SH-SY5Y (cell line): ENCODE results near the gene CCDC102A.

Experiments
- GATA2 ChIP-seq: IDR thresholded peaks from 2 replicates; pipeline ENCODE4 v1.6.1; 2011; ENCODE audit warnings: mild to moderate bottlenecking, low read depth, low read length
- GATA3 ChIP-seq: IDR thresholded peaks from 2 replicates; pipeline ENCODE4 v1.6.1; 2011; ENCODE audit warnings: low read depth, mild to moderate bottlenecking, low read length, moderate library complexity

DNA sequence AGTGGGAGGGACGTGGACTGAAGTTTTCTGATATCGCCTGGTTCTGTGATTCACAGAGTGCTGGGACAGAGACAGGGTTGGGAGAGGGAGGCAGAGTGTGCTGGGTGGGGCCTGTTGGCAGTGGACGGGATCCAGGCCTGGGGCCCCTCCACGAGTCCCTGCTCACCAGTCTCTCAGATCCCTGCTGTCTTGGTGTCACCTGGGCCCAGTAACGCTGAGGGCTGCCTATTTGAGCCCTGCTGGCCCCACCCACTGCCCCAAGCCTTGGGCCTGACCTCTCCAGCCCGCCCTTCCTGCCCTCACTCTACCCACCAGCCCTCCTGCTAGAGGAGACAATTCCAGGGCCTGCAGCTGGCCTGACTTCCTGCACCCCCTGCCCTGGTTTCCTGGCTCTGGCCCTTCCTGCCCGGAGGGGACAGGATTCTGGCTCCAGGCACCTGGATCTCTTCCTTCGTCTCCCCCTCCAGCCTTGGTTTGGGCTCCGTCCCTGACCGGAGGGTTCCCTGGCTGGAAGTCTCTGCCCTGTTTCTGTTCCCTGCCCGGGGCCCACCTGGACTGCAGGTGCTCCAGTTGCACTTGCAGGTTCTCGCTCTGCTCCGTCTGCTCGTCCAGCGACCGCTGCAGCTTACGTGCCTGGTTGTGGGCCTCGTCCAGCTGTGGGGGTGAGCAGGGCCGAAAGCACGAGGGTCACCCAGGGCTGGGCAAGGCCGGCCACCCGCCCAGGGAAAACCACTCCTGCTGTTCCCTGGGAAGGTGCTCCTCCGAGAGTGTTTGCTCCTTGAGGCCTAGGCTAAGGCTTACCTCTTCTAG, 21.4 kb downstream of the CCDC102A start:
- no peak for TF ChIP-seq GATA2
- no peak for TF ChIP-seq GATA3
